Lung (tissue), 12 donors: ENCODE results near the gene PTPRD. TPM values are rescaled to one million over a fixed set of nuclear protein-coding genes. Genes with fewer than 3 reads are reported as not detected.
A peak's percentile ranks its signal among the peaks of the same experiment; 100 is the strongest.

Source experiments
- ATAC-seq: fragments of 200-7000 bp; cut with Tn5 transposase; one replicate; pipeline ENCODE4 v1.9.1; 2020; ENCODE audit warnings: moderate number of reproducible peaks; ENCODE audit not compliant: insufficient read depth, low FRiP score
- DNase-seq, 3 donors: peaks; one replicate each; pipeline ENCODE4 v3.0.0-alpha.2; 2013 to 2017
- H3K27ac ChIP-seq, 2 donors: one replicate each; pipeline ENCODE4 v1.5.1; 2013; ENCODE audit warnings: mild to moderate bottlenecking in 2 of 2, moderate library complexity in 2 of 2, control low read depth in 1 of 2, inconsistent platforms in 1 of 2, low read depth in 1 of 2, low read length in 1 of 2
- H3K27me3 ChIP-seq, 3 donors: one replicate each; pipeline ENCODE4 v1.5.1; 2013; ENCODE audit warnings: low read length in 2 of 3; ENCODE audit not compliant: control insufficient read depth in 3 of 3, insufficient read depth in 3 of 3
- H3K36me3 ChIP-seq, 4 donors: one replicate each; pipeline ENCODE4 v1.5.1; 2013; ENCODE audit warnings: low read length in 4 of 4, mild to moderate bottlenecking in 1 of 4, moderate library complexity in 1 of 4; ENCODE audit not compliant: control insufficient read depth in 4 of 4, insufficient read depth in 4 of 4
- H3K4me1 ChIP-seq, 5 donors: one replicate each; pipeline ENCODE4 v1.5.1; 2013; ENCODE audit warnings: low read length in 5 of 5, mild to moderate bottlenecking in 2 of 5, moderate library complexity in 1 of 5; ENCODE audit not compliant: control insufficient read depth in 5 of 5, insufficient read depth in 5 of 5
- H3K4me3 ChIP-seq: one replicate; pipeline ENCODE4 v1.5.1; 2013; ENCODE audit warnings: mild to moderate bottlenecking, control low read depth, moderate library complexity
- H3K9ac ChIP-seq, 2 donors: one replicate each; pipeline ENCODE4 v1.5.1; 2013; ENCODE audit warnings: low read length in 2 of 2, control low read depth in 1 of 2; ENCODE audit not compliant: insufficient read depth in 1 of 2
- H3K9me3 ChIP-seq, 4 donors: one replicate each; pipeline ENCODE4 v1.5.1; 2013; ENCODE audit warnings: low read length in 3 of 4, mild to moderate bottlenecking in 1 of 4, moderate library complexity in 1 of 4; ENCODE audit not compliant: control insufficient read depth in 4 of 4, insufficient read depth in 3 of 4
- CTCF ChIP-seq: IDR thresholded peaks from 2 replicates; pipeline ENCODE4 v1.5.1; 2012; ENCODE audit warnings: mild to moderate bottlenecking; ENCODE audit errors: control extremely low read depth, extremely low read depth
- WGBS, 2 donors: extraction: QIAGEN DNeasy Blood & Tissue Kit; methylation state at CpG; one replicate each; pipeline ENCODE4 v1.1.7; 2013; 5-methylcytosine and 5-hydroxymethylcytosine counted together
- polyA plus RNA-seq, 2 donors: library from polyadenylated mRNA; stranded (reverse); fragments of 200-250 nt; gene quantifications; one replicate each; pipeline ENCODE4 v1.2.1, GENCODE V29; 2013
- total RNA-seq, 2 donors: library from RNA; depleted of rRNA in 1 of 2; stranded (reverse); fragments of >200 nt in 1 of 2; gene quantifications; one replicate each; pipeline ENCODE4 v1.2.1, GENCODE V29; 2014 to 2021
- donor health status: control.
- donor health status: control.
- donor health status: Bipolar disorder and iron deficiency.
- donor health status: healthy.
- donor health status: DM: yes; HTN: yes; CAD: no.

PTPRD gene
- total and polyA plus RNA-seq, 4 donors = 1.9 to 145 (median 13.7) TPM

- Histone ChIP-seq H3K4me3 (no peak overlapping the region), H3K9ac (no peak overlapping the region), H3K9me3 (no peaks in the 10 kb centered on the region), H3K27ac (no peak overlapping the region), H3K27me3 (peaks cover 0 to 29% (median 10%) of the 10 kb centered on the region in 3 donors), H3K4me1 (peaks cover 3 to 33% (median 3%) of the 10 kb centered on the region in 5 donors), H3K36me3 (no peaks in the 10 kb centered on the region)
- no peak for TF ChIP-seq CTCF
- DNase-seq (no peak), ATAC-seq (no peak)
Observed at GRCh38 chr9:8860086-8860485, 1752.7 kb downstream of the PTPRD start.

GRCh38 chr9:8859416-8859815, 1753.4 kb downstream of the PTPRD start:
- 50 to 68% methylated on average over 3 of the region's 3 CpGs for WGBS, 2 donors
- Histone ChIP-seq H3K27ac (no peak overlapping the region), H3K9ac (peak overlapping the region in 1 of 2 donors; percentile 84), H3K27me3 (peaks cover 0 to 30% (median 10%) of the 10 kb centered on the region in 3 donors), H3K4me3 (no peak overlapping the region), H3K9me3 (no peaks in the 10 kb centered on the region), H3K4me1 (peaks cover under 1 to 36% (median 3%) of the 10 kb centered on the region in 5 donors), H3K36me3 (no peaks in the 10 kb centered on the region)
- no peak for DNase-seq
- no peak for TF ChIP-seq CTCF
- no peak for ATAC-seq

- H3K27me3 ChIP-seq = peaks cover 0 to 34% (median 10%) of the 10 kb centered on the region in 3 donors
- 30 to 44% methylated on average over 21 to 27 of the region's 27 CpGs for WGBS, 2 donors
- no peak for TF ChIP-seq CTCF
Observed at GRCh38 chr9:8858596-8859161, 1754.1 kb downstream of the PTPRD start.

More at GRCh38 chr9:8858596-8859161, 1754.1 kb downstream of the PTPRD start:
- Histone ChIP-seq H3K36me3 (no peaks in the 10 kb centered on the region), H3K9me3 (no peaks in the 10 kb centered on the region), H3K4me1 (peaks cover 3 to 38% (median 5%) of the 10 kb centered on the region in 5 donors), H3K27ac (peak overlapping the region in 1 of 2 donors; percentile 3), H3K4me3 (peak overlapping the region; percentile 50), H3K9ac (peak overlapping the region; percentile 64 to 84)
- DNase-seq (peak; percentile 60 to 61 (median 61)), ATAC-seq (peak; percentile 27)
